Measurements from ENCODE around the gene ARX. TPM values are rescaled to one million over a fixed set of nuclear protein-coding genes. Genes with fewer than 3 reads are reported as not detected.

The ARX gene
- total and polyA plus RNA-seq, 9 of the 15 experiments (the other 6 are each of a cell fraction or from before 2014, with no cell fraction given): 0.03 TPM; not detected in 8

GRCh38 chrX:25043192-25043591 lies 27.4 kb upstream of the ARX start:
- in situ Hi-C loops (cut with MboI) (no loop called here), intact Hi-C loops (cut with micrococcal nuclease) (no loop called here)
- Histone ChIP-seq H4K20me1 (replicated peaks; ENCODE audit: control insufficient read depth, insufficient read depth, low read length) (no peaks in the 10 kb centered on the region), H3K27ac (ENCODE audit: extremely low read depth, low read depth, low read length) (no peak overlapping the region), H3K4me2 (ENCODE audit: insufficient read depth, low read length) (no peak overlapping the region), H3K79me2 (ENCODE audit: control insufficient read depth, insufficient read depth, low read length) (no peaks in the 10 kb centered on the region), H3K9ac (ENCODE audit: insufficient read depth in 1 of 2, low read depth in 2 of 2, low read length in 2 of 2) (no peak overlapping the region), H3K36me3 (ENCODE audit: control insufficient read depth, insufficient read depth, low read length) (no peaks in the 10 kb centered on the region), H3K4me1 (replicated peaks in 1 of 2; ENCODE audit: control insufficient read depth in 2 of 2, insufficient read depth in 2 of 2, low read length in 2 of 2) (no peaks in the 10 kb centered on the region; a peak in 1 of 5 replicates), H3K27me3 (ENCODE audit: control insufficient read depth in 2 of 2, insufficient read depth in 2 of 2, low read length in 2 of 2) (no peaks in the 10 kb centered on the region; a peak in 1 of 5 replicates), H3K4me3 (no peak overlapping the region), H3K9me1 (ENCODE audit: control insufficient read depth, insufficient read depth, low read length) (no peaks in the 10 kb centered on the region), H3K9me3 (replicated peaks; ENCODE audit: control insufficient read depth, insufficient read depth, low read depth, low read length) (no peaks in the 10 kb centered on the region), H2AFZ (ENCODE audit: low read depth, low read length) (no peak overlapping the region)
- DNase-seq (ENCODE audit: extremely low read depth in 1 of 4, low spot score in 3 of 4) (no peak), FAIRE-seq (no peak), ATAC-seq (no peak)
- ChIA-PET CTCF (ENCODE audit: low intra/inter-chr PET ratio) (no interaction called here), POLR2A (no interaction called here)
- no TSS peak for BruUV-seq (replicated peaks)
- WGBS (ENCODE audit: insufficient coverage, low coverage, missing lambda C conversion rate): 0% methylated on average over 1 of the region's 1 CpG
- TF ChIP-seq MGA (IDR thresholded peaks at IDR 0.05): no peak
- TF ChIP-seq ZNF133 (CRISPR knock-in tag; IDR thresholded peaks at IDR 0.05): no peak
- TF ChIP-seq SP2 (IDR thresholded peaks at IDR 0.05; ENCODE audit: extremely low read depth, low read depth, low read length, poor library complexity, severe bottlenecking): no peak
- TF ChIP-seq TRIM28 (IDR thresholded peaks at IDR 0.05): no peak
- TF ChIP-seq SLC30A9 (CRISPR knock-in tag; IDR thresholded peaks at IDR 0.05): no peak
- TF ChIP-seq ZKSCAN1 (IDR thresholded peaks at IDR 0.05; ENCODE audit: low read depth, low read length): no peak
- TF ChIP-seq SRSF7 (optimal IDR thresholded peaks at IDR 0.05; ENCODE audit: low read depth, low read length): no peak
- no peak for TF ChIP-seq ZNF507 (tag; conservative IDR thresholded peaks at IDR 0.05)
